SK-N-SH (cell line): ENCODE measurements around the gene FNDC3B. TPM values are rescaled to one million over a fixed set of nuclear protein-coding genes. Genes with fewer than 3 reads are reported as not detected.

Experiments
- CTCF ChIA-PET: fragments of 300-600, 350-600 bp; formaldehyde crosslinking; extraction: SDS; loops from one replicate; lab custom pipeline; 2021; lab: Yijun Ruan, JAX
- POLR2A ChIA-PET: fragments of 350-600 bp; sonication (Branson Sonifier 250); formaldehyde crosslinking; extraction: SDS; loops from one replicate; lab custom pipeline; 2020; ENCODE audit warnings: antibody characterized with exemption, inconsistent platforms; lab: Yijun Ruan, JAX
- DNase-seq: peaks from one replicate; pipeline ENCODE4 v3.0.0; 2012
- H2AFZ ChIP-seq: fragments of 200-600 bp; sonication (generic); 2 replicates; pipeline ENCODE4 v1.8.1; 2016; ENCODE audit warnings: antibody characterized with exemption, mild to moderate bottlenecking, low read depth
- H3F3A ChIP-seq: fragments of 200-600 bp; sonication (generic); replicated peaks from 2 replicates; pipeline ENCODE3; 2016; ENCODE audit warnings: antibody characterized with exemption, mild to moderate bottlenecking; ENCODE audit not compliant: insufficient read depth
- H3K27ac ChIP-seq, 2 experiments: fragments of 200-500 bp in 1 of 2; fragments of 200-600 bp in 1 of 2; sonication (Bioruptor generic) in 1 of 2; sonication (generic), shearing (Covaris generic) in 1 of 2; 2 replicates each; pipeline versions ENCODE4 v1.5.1 to v1.6.1; 2014 to 2016; ENCODE audit warnings: low read depth in 2 of 2, inconsistent platforms in 1 of 2, low read length in 1 of 2, mild to moderate bottlenecking in 1 of 2, mixed read lengths in 1 of 2
- H3K27me3 ChIP-seq: fragments of 200-600 bp; sonication (generic), shearing (Covaris generic); 2 replicates; pipeline ENCODE4 v1.6.1; 2016; ENCODE audit warnings: mixed run types; ENCODE audit not compliant: insufficient read depth
- H3K36me3 ChIP-seq, 2 experiments: fragments of 200-500 bp in 1 of 2; fragments of 200-600 bp in 1 of 2; sonication (Bioruptor generic) in 1 of 2; sonication (generic) in 1 of 2; replicated peaks in 1 of 2; 2 replicates each; pipeline versions ENCODE3 to v1.5.1; 2014 to 2016; ENCODE audit warnings: low read length in 1 of 2, mild to moderate bottlenecking in 1 of 2; ENCODE audit not compliant: insufficient read depth in 2 of 2, control insufficient read depth in 1 of 2
- H3K4me1 ChIP-seq, 2 experiments: fragments of 200-500 bp in 1 of 2; fragments of 200-600 bp in 1 of 2; sonication (Bioruptor generic) in 1 of 2; sonication (generic), shearing (Covaris generic) in 1 of 2; 2 replicates each; pipeline versions ENCODE4 v1.5.1 to v1.6.1; 2014 to 2016; ENCODE audit warnings: low read depth in 1 of 2, low read length in 1 of 2, mixed run types in 1 of 2; ENCODE audit not compliant: insufficient read depth in 2 of 2, control insufficient read depth in 1 of 2
- H3K4me2 ChIP-seq: fragments of 200-600 bp; sonication (generic), shearing (Covaris generic); 2 replicates; pipeline ENCODE4 v1.6.1; 2017; ENCODE audit warnings: mixed run types
- H3K4me3 ChIP-seq, 2 experiments: fragments of 200-500 bp in 1 of 2; fragments of 200-600 bp in 1 of 2; sonication (Bioruptor generic) in 1 of 2; sonication (generic), shearing (Covaris generic) in 1 of 2; 2 replicates each; pipeline versions ENCODE4 v1.5.1 to v1.8.1; 2014 to 2016; ENCODE audit warnings: low read depth in 2 of 2, inconsistent platforms in 1 of 2, low read length in 1 of 2, mild to moderate bottlenecking in 1 of 2, mixed read lengths in 1 of 2, moderate library complexity in 1 of 2
- H3K79me2 ChIP-seq: fragments of 200-600 bp; sonication (generic); 2 replicates; pipeline ENCODE4 v1.8.1; 2017; ENCODE audit warnings: mild to moderate bottlenecking; ENCODE audit not compliant: insufficient read depth
- H3K9ac ChIP-seq: fragments of 200-600 bp; sonication (generic); 2 replicates; pipeline ENCODE4 v1.6.1; 2017; ENCODE audit warnings: mixed run types
- H3K9me2 ChIP-seq: fragments of 200-600 bp; sonication (generic); 2 replicates; pipeline ENCODE4 v1.6.1; 2017; ENCODE audit warnings: mixed run types
- H3K9me3 ChIP-seq: fragments of 200-600 bp; sonication (generic); 2 replicates; pipeline ENCODE4 v1.6.1; 2017; ENCODE audit warnings: mixed run types, mild to moderate bottlenecking, moderate library complexity
- H4K20me1 ChIP-seq: fragments of 200-600 bp; sonication (generic); 2 replicates; pipeline ENCODE4 v1.6.1; 2017; ENCODE audit warnings: mild to moderate bottlenecking, mixed run types; ENCODE audit not compliant: insufficient read depth
- CHD2 ChIP-seq: fragments of 150-350 bp; IDR thresholded peaks from 2 replicates; pipeline ENCODE4 v1.6.1; 2018; ENCODE audit warnings: low read length; ENCODE audit not compliant: partially characterized antibody
- ELF1 ChIP-seq: IDR thresholded peaks from 2 replicates; pipeline ENCODE4 v1.4.0; 2012
- EZH2phosphoT487 ChIP-seq: fragments of 200-600 bp; sonication (generic); IDR thresholded peaks from 2 replicates; pipeline ENCODE4 v1.6.1; 2017; ENCODE audit warnings: low read depth, mixed run types, mild to moderate bottlenecking, antibody characterized with exemption, moderate library complexity, borderline replicate concordance
- FOSL2 ChIP-seq: IDR thresholded peaks from 2 replicates; pipeline ENCODE4 v1.4.0; 2012; ENCODE audit warnings: low read depth, mild to moderate bottlenecking, moderate library complexity, borderline replicate concordance
- GATA2 ChIP-seq: sonication (generic); formaldehyde crosslinking; IDR thresholded peaks from 2 replicates; pipeline ENCODE4 v1.5.0; 2020; ENCODE audit warnings: mild to moderate bottlenecking, missing genetic modification reagents
- JUND ChIP-seq: IDR thresholded peaks from 2 replicates; pipeline ENCODE4 v1.4.0; 2012
- MEF2A ChIP-seq: IDR thresholded peaks from 2 replicates; pipeline ENCODE4 v1.4.0; 2012; ENCODE audit warnings: low read depth, borderline replicate concordance
- NFIC ChIP-seq: IDR thresholded peaks from 2 replicates; pipeline ENCODE4 v1.4.0; 2012; ENCODE audit warnings: borderline replicate concordance
- RAD21 ChIP-seq: IDR thresholded peaks from 2 replicates; pipeline ENCODE4 v1.6.1; 2012; ENCODE audit warnings: mild to moderate bottlenecking, low read length
- RFX5 ChIP-seq: IDR thresholded peaks from 2 replicates; pipeline ENCODE4 v1.6.1; 2012; ENCODE audit warnings: mild to moderate bottlenecking, improper control_type of control experiment, low read length
- SIN3A ChIP-seq: IDR thresholded peaks from 2 replicates; pipeline ENCODE4 v1.6.1; 2012; ENCODE audit warnings: low read depth, mild to moderate bottlenecking, low read length, moderate library complexity, borderline replicate concordance
- SMC3 ChIP-seq: IDR thresholded peaks from 2 replicates; pipeline ENCODE4 v1.6.1; 2012; ENCODE audit warnings: low read depth, low read length, improper control_type of control experiment
- WGBS: methylation state at CpG from one replicate; pipeline ENCODE4 v1.1.6; 2017; ENCODE audit warnings: low lambda C conversion rate; 5-methylcytosine and 5-hydroxymethylcytosine counted together
- polyA plus RNA-seq, 3 experiments: library from polyadenylated mRNA; depleted of rRNA; stranded (reverse); fragments of >200 nt; gene quantifications; 2 replicates each; pipeline ENCODE4 v1.2.3, GENCODE V29; 2012
- TF ChIP-seq, protein P1 (sequence below): fragments of 150-350 bp; IDR thresholded peaks from 2 replicates; pipeline ENCODE4 v1.6.1; 2017; ENCODE audit warnings: antibody characterized with exemption, low read length, low read depth, borderline replicate concordance
- TF ChIP-seq, protein P2 (sequence below): IDR thresholded peaks from 2 replicates; pipeline ENCODE4 v1.6.1; 2012; ENCODE audit warnings: mild to moderate bottlenecking, low read depth, low read length, moderate library complexity
- TF ChIP-seq, protein P3 (sequence below): IDR thresholded peaks from 2 replicates; pipeline ENCODE4 v1.4.0; 2012; ENCODE audit warnings: low read depth, borderline replicate concordance
- TF ChIP-seq, protein P4 (sequence below): IDR thresholded peaks from 2 replicates; pipeline ENCODE4; 2012

FNDC3B gene
- polyA plus RNA-seq, 1 of the 3 experiments (the other 2 are of a cell fraction) = 10.4 TPM

DNA sequence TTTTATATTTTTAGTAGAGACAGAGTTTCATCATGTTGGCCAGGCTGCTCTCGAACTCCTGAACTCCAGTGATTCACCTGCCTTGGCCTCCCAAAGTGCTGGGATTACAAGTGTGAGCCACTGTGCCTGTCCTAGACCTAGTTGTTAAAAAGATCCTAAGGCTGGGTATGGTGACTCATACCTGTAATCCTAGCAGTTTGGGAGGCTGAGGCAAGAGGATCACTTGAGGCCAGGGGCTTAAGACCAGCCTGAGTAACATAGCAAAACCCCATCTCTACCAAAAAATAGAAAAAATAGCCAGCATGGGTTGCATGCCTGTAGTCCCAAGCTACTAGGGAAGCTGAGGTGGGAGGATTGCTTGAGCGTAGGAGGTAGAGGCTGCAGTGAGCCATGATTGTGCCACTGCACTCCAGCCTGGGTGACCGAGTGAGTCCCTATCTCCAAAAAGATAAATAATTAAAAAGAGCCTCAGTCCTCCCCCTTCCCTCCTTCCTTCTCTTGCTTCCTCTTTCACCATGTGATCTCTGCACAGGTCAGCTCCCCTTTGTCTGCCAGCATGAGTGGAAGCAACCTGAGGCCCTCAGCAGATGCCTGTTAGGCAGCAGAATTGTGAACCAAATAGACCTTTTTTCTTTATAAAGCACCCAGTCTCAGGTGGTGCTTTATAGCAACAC, 9.8 kb upstream of the FNDC3B start:
- POLR2A ChIA-PET = no interaction called here

More for the DNA sequence above, 9.8 kb upstream of the FNDC3B start:
- H3K4me2 ChIP-seq = no peak overlapping the region
- no peaks in the 10 kb centered on the region for H3K36me3 ChIP-seq
- CTCF ChIA-PET = interaction anchor here (1.2 to 1.8 kb wide), 2 partner anchors 25 to 383 kb away, joined by 3 read pairs; no protein-coding TSS in a partner anchor
- TF ChIP-seq MEF2A (no peak), SIN3A (no peak), FOSL2 (no peak), RFX5 (no peak), ELF1 (no peak), JUND (no peak), CHD2 (no peak), NFIC (no peak), EZH2phosphoT487 (no peak), SMC3 (no peak), GATA2 (CRISPR knock-in tag) (no peak), RAD21 (no peak)
- TF ChIP-seq, protein P1, sequence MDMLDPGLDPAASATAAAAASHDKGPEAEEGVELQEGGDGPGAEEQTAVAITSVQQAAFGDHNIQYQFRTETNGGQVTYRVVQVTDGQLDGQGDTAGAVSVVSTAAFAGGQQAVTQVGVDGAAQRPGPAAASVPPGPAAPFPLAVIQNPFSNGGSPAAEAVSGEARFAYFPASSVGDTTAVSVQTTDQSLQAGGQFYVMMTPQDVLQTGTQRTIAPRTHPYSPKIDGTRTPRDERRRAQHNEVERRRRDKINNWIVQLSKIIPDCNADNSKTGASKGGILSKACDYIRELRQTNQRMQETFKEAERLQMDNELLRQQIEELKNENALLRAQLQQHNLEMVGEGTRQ = no peak
- TF ChIP-seq, protein P2, sequence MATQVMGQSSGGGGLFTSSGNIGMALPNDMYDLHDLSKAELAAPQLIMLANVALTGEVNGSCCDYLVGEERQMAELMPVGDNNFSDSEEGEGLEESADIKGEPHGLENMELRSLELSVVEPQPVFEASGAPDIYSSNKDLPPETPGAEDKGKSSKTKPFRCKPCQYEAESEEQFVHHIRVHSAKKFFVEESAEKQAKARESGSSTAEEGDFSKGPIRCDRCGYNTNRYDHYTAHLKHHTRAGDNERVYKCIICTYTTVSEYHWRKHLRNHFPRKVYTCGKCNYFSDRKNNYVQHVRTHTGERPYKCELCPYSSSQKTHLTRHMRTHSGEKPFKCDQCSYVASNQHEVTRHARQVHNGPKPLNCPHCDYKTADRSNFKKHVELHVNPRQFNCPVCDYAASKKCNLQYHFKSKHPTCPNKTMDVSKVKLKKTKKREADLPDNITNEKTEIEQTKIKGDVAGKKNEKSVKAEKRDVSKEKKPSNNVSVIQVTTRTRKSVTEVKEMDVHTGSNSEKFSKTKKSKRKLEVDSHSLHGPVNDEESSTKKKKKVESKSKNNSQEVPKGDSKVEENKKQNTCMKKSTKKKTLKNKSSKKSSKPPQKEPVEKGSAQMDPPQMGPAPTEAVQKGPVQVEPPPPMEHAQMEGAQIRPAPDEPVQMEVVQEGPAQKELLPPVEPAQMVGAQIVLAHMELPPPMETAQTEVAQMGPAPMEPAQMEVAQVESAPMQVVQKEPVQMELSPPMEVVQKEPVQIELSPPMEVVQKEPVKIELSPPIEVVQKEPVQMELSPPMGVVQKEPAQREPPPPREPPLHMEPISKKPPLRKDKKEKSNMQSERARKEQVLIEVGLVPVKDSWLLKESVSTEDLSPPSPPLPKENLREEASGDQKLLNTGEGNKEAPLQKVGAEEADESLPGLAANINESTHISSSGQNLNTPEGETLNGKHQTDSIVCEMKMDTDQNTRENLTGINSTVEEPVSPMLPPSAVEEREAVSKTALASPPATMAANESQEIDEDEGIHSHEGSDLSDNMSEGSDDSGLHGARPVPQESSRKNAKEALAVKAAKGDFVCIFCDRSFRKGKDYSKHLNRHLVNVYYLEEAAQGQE = no peak
- TF ChIP-seq, protein P3, sequence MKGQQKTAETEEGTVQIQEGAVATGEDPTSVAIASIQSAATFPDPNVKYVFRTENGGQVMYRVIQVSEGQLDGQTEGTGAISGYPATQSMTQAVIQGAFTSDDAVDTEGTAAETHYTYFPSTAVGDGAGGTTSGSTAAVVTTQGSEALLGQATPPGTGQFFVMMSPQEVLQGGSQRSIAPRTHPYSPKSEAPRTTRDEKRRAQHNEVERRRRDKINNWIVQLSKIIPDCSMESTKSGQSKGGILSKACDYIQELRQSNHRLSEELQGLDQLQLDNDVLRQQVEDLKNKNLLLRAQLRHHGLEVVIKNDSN = no peak
- TF ChIP-seq, protein P4, sequence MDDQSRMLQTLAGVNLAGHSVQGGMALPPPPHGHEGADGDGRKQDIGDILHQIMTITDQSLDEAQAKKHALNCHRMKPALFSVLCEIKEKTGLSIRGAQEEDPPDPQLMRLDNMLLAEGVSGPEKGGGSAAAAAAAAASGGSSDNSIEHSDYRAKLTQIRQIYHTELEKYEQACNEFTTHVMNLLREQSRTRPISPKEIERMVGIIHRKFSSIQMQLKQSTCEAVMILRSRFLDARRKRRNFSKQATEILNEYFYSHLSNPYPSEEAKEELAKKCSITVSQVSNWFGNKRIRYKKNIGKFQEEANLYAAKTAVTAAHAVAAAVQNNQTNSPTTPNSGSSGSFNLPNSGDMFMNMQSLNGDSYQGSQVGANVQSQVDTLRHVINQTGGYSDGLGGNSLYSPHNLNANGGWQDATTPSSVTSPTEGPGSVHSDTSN = no peak
- no peak overlapping the region for H2AFZ ChIP-seq
- H3F3A ChIP-seq = no peaks in the 10 kb centered on the region
- no peak overlapping the region for H3K27ac ChIP-seq
- H3K9me3 ChIP-seq = no peaks in the 10 kb centered on the region
- no peaks in the 10 kb centered on the region for H3K27me3 ChIP-seq
- no peaks in the 10 kb centered on the region for H3K4me1 ChIP-seq
- H3K9me2 ChIP-seq = no peaks in the 10 kb centered on the region
- no peak overlapping the region for H3K9ac ChIP-seq
- H3K4me3 ChIP-seq = no peak overlapping the region
- DNase-seq = no peak
- H3K79me2 ChIP-seq = no peaks in the 10 kb centered on the region
- no peaks in the 10 kb centered on the region for H4K20me1 ChIP-seq
- WGBS = 97% methylated on average over 3 of the region's 3 CpGs
